Measurements from ENCODE around the gene ARHGEF25. TPM values are rescaled to one million over a fixed set of nuclear protein-coding genes. Genes with fewer than 3 reads are reported as not detected.
"Not testable (repeated sequence)": the region's sequence is repeated elsewhere in the genome, so short reads cannot be mapped to it uniquely, and the experiment has no call there.

ARHGEF25 gene
- total and polyA plus RNA-seq, 4 donors, result 65.6 to 253 (median 72.5) TPM

GRCh38 chr12:57583008-57583831, 28.0 kb upstream of the ARHGEF25 start:
- DNase-seq (no peak), ATAC-seq (ENCODE audit: low FRiP score) (peak; percentile 93)
- H3K4me3 ChIP-seq (ENCODE audit: low read length in 2 of 2), result no peak overlapping the region
- H3K27me3 ChIP-seq (ENCODE audit: control insufficient read depth in 1 of 2, insufficient read depth in 2 of 2, low read length in 1 of 2), result no peaks in the 10 kb centered on the region
- no peaks in the 10 kb centered on the region for H3K4me1 ChIP-seq (ENCODE audit: control insufficient read depth in 1 of 2, insufficient read depth in 2 of 2, low read length in 2 of 2)
- intact Hi-C loops (cut with DNase I), result loop anchor here (1.0 to 5.0 kb wide), 3 partner anchors 38 to 109 kb away; partner anchors contain the start of gene OS9 (in 1 of the 2)
- 45 to 47% methylated on average over 13 of the region's 13 CpGs for WGBS, 2 donors
- peaks cover 0 to 2% of the 10 kb centered on the region in 2 donors for H3K36me3 ChIP-seq (ENCODE audit: control insufficient read depth in 1 of 2, insufficient read depth in 2 of 2, low read length in 1 of 2)
- no peak overlapping the region for H3K27ac ChIP-seq (ENCODE audit: low read depth in 1 of 2, low read length in 2 of 2)
- no peaks in the 10 kb centered on the region for H3K9me3 ChIP-seq (ENCODE audit: control insufficient read depth, low read length)

- peak in 1 of 2 donors; percentile 5 for DNase-seq
- no peak for ATAC-seq (ENCODE audit: low FRiP score)
- H3K4me3 ChIP-seq (ENCODE audit: low read length in 2 of 2), result no peak overlapping the region
- H3K27ac ChIP-seq (ENCODE audit: low read depth in 1 of 2, low read length in 2 of 2), result no peak overlapping the region
- intact Hi-C loops (cut with DNase I), result loop anchor here in 1 of 2 donors (5.0 kb wide), 1 partner anchor 108 kb away; the partner anchor contains the start of gene OS9
- no peaks in the 10 kb centered on the region for H3K27me3 ChIP-seq (ENCODE audit: control insufficient read depth in 1 of 2, insufficient read depth in 2 of 2, low read length in 1 of 2)
- no peaks in the 10 kb centered on the region for H3K9me3 ChIP-seq (ENCODE audit: control insufficient read depth, low read length)
- peaks cover 0 to 2% of the 10 kb centered on the region in 2 donors for H3K36me3 ChIP-seq (ENCODE audit: control insufficient read depth in 1 of 2, insufficient read depth in 2 of 2, low read length in 1 of 2)
- H3K4me1 ChIP-seq (ENCODE audit: control insufficient read depth in 1 of 2, insufficient read depth in 2 of 2, low read length in 2 of 2), result no peaks in the 10 kb centered on the region
- 95 to 97% methylated on average over 2 of the region's 2 CpGs for WGBS, 2 donors
Measured at GRCh38 chr12:57584050-57584449, 27.2 kb upstream of the ARHGEF25 start.

- Histone ChIP-seq H3K4me1 (ENCODE audit: control insufficient read depth in 1 of 2, insufficient read depth in 2 of 2, low read length in 2 of 2) (no peaks in the 10 kb centered on the region), H3K9me3 (ENCODE audit: control insufficient read depth, low read length) (no peaks in the 10 kb centered on the region), H3K27ac (ENCODE audit: low read depth in 1 of 2, low read length in 2 of 2) (no peak overlapping the region), H3K27me3 (ENCODE audit: control insufficient read depth in 1 of 2, insufficient read depth in 2 of 2, low read length in 1 of 2) (no peaks in the 10 kb centered on the region), H3K4me3 (ENCODE audit: low read length in 2 of 2) (no peak overlapping the region), H3K36me3 (ENCODE audit: control insufficient read depth in 1 of 2, insufficient read depth in 2 of 2, low read length in 1 of 2) (peaks cover 0 to 2% of the 10 kb centered on the region in 2 donors)
- DNase-seq, result no peak
- intact Hi-C loops (cut with DNase I), result loop anchor here in 1 of 2 donors (5.0 kb wide), 1 partner anchor 108 kb away; the partner anchor contains the start of gene OS9
- no peak for ATAC-seq (ENCODE audit: low FRiP score)
Measured at GRCh38 chr12:57584690-57585089, 26.5 kb upstream of the ARHGEF25 start.

- H3K4me3 ChIP-seq (ENCODE audit: low read length in 2 of 2), result no peak overlapping the region
- WGBS, 2 donors, result 76 to 82% methylated on average over 2 of the region's 2 CpGs
- H3K4me1 ChIP-seq (ENCODE audit: control insufficient read depth in 1 of 2, insufficient read depth in 2 of 2, low read length in 2 of 2), result no peaks in the 10 kb centered on the region
- intact Hi-C loops (cut with DNase I), result no loop called here
- no peak overlapping the region for H3K27ac ChIP-seq (ENCODE audit: low read depth in 1 of 2, low read length in 2 of 2)
- H3K27me3 ChIP-seq (ENCODE audit: control insufficient read depth in 1 of 2, insufficient read depth in 2 of 2, low read length in 1 of 2), result no peaks in the 10 kb centered on the region
- peaks cover 0 to 2% of the 10 kb centered on the region in 2 donors for H3K36me3 ChIP-seq (ENCODE audit: control insufficient read depth in 1 of 2, insufficient read depth in 2 of 2, low read length in 1 of 2)
- no peak for ATAC-seq (ENCODE audit: low FRiP score)
- DNase-seq, result no peak
- no peaks in the 10 kb centered on the region for H3K9me3 ChIP-seq (ENCODE audit: control insufficient read depth, low read length)
Measured at GRCh38 chr12:57585156-57585555, 26.1 kb upstream of the ARHGEF25 start.

- ATAC-seq (ENCODE audit: low FRiP score) (no peak), DNase-seq (no peak)
- no peaks in the 10 kb centered on the region for H3K27me3 ChIP-seq (ENCODE audit: control insufficient read depth in 1 of 2, insufficient read depth in 2 of 2, low read length in 1 of 2)
- H3K4me1 ChIP-seq (ENCODE audit: control insufficient read depth in 1 of 2, insufficient read depth in 2 of 2, low read length in 2 of 2), result no peaks in the 10 kb centered on the region
- WGBS, 2 donors, result 90 to 93% methylated on average over 3 of the region's 3 CpGs
- intact Hi-C loops (cut with DNase I), result no loop called here
- no peaks in the 10 kb centered on the region for H3K9me3 ChIP-seq (ENCODE audit: control insufficient read depth, low read length)
- no peak overlapping the region for H3K27ac ChIP-seq (ENCODE audit: low read depth in 1 of 2, low read length in 2 of 2)
- no peak overlapping the region for H3K4me3 ChIP-seq (ENCODE audit: low read length in 2 of 2)
- H3K36me3 ChIP-seq (ENCODE audit: control insufficient read depth in 1 of 2, insufficient read depth in 2 of 2, low read length in 1 of 2), result peaks cover 0 to 2% of the 10 kb centered on the region in 2 donors
Measured at GRCh38 chr12:57586128-57586527, 25.1 kb upstream of the ARHGEF25 start.

- H3K27ac ChIP-seq (ENCODE audit: low read depth in 1 of 2, low read length in 2 of 2), result no peak overlapping the region
- no peaks in the 10 kb centered on the region for H3K4me1 ChIP-seq (ENCODE audit: control insufficient read depth in 1 of 2, insufficient read depth in 2 of 2, low read length in 2 of 2)
- H3K27me3 ChIP-seq (ENCODE audit: control insufficient read depth in 1 of 2, insufficient read depth in 2 of 2, low read length in 1 of 2), result no peaks in the 10 kb centered on the region
- DNase-seq, result peak in 1 of 2 donors; percentile 5
- H3K9me3 ChIP-seq (ENCODE audit: control insufficient read depth, low read length), result no peaks in the 10 kb centered on the region
- intact Hi-C loops (cut with DNase I), result no loop called here
- ATAC-seq (ENCODE audit: low FRiP score), result no peak
- no peaks in the 10 kb centered on the region for H3K36me3 ChIP-seq (ENCODE audit: control insufficient read depth in 1 of 2, insufficient read depth in 2 of 2, low read length in 1 of 2)
- 89 to 90% methylated on average over 3 of the region's 3 CpGs for WGBS, 2 donors
- H3K4me3 ChIP-seq (ENCODE audit: low read length in 2 of 2), result no peak overlapping the region
Measured at GRCh38 chr12:57586832-57587429, 24.3 kb upstream of the ARHGEF25 start.

GRCh38 chr12:57588951-57589610, 22.2 kb upstream of the ARHGEF25 start:
- 90% methylated on average over 15 of the region's 15 CpGs for WGBS, 2 donors
- H3K36me3 ChIP-seq (ENCODE audit: control insufficient read depth in 1 of 2, insufficient read depth in 2 of 2, low read length in 1 of 2); H3K4me3 ChIP-seq (ENCODE audit: low read length in 2 of 2); ATAC-seq (ENCODE audit: low FRiP score); intact Hi-C loops (cut with DNase I); H3K27me3 ChIP-seq (ENCODE audit: control insufficient read depth in 1 of 2, insufficient read depth in 2 of 2, low read length in 1 of 2); H3K9me3 ChIP-seq (ENCODE audit: control insufficient read depth, low read length); H3K4me1 ChIP-seq (ENCODE audit: control insufficient read depth in 1 of 2, insufficient read depth in 2 of 2, low read length in 2 of 2); H3K27ac ChIP-seq (ENCODE audit: low read depth in 1 of 2, low read length in 2 of 2): not testable (repeated sequence)
- peak in 1 of 2 donors; percentile 38 for DNase-seq

- no peak overlapping the region for H3K27ac ChIP-seq (ENCODE audit: low read depth in 1 of 2, low read length in 2 of 2)
- no peaks in the 10 kb centered on the region for H3K36me3 ChIP-seq (ENCODE audit: control insufficient read depth in 1 of 2, insufficient read depth in 2 of 2, low read length in 1 of 2)
- no peaks in the 10 kb centered on the region for H3K4me1 ChIP-seq (ENCODE audit: control insufficient read depth in 1 of 2, insufficient read depth in 2 of 2, low read length in 2 of 2)
- no peak for ATAC-seq (ENCODE audit: low FRiP score)
- H3K27me3 ChIP-seq (ENCODE audit: control insufficient read depth in 1 of 2, insufficient read depth in 2 of 2, low read length in 1 of 2), result no peaks in the 10 kb centered on the region
- 23% methylated on average over 2 of the region's 2 CpGs for WGBS, 2 donors
- DNase-seq, result no peak
- intact Hi-C loops (cut with DNase I), result no loop called here
- peak overlapping the region in 1 of 2 donors; percentile 81 for H3K4me3 ChIP-seq (ENCODE audit: low read length in 2 of 2)
- no peaks in the 10 kb centered on the region for H3K9me3 ChIP-seq (ENCODE audit: control insufficient read depth, low read length)
Measured at GRCh38 chr12:57590479-57590863, 20.8 kb upstream of the ARHGEF25 start.
